Left ventricle myocardium inferior (tissue), 1 donor: ENCODE data around the gene LRP8. TPM values are rescaled to one million over a fixed set of nuclear protein-coding genes. Genes with fewer than 3 reads are reported as not detected.

Source experiments
- DNase-seq: peaks from one replicate; pipeline ENCODE4 v3.0.0-alpha.2; 2020
- H3K27ac ChIP-seq: fragments of 200-600 bp; replicated peaks from 2 replicates; pipeline ENCODE4 v1.8.0; 2021
- H3K27me3 ChIP-seq: fragments of 200-600 bp; 2 replicates; pipeline ENCODE4 v1.8.0; 2021; ENCODE audit warnings: low read depth
- H3K36me3 ChIP-seq: fragments of 200-600 bp; 2 replicates; pipeline ENCODE4 v1.8.0; 2021
- H3K4me1 ChIP-seq: fragments of 200-600 bp; 2 replicates; pipeline ENCODE4 v1.8.0; 2021
- H3K4me3 ChIP-seq: fragments of 200-600 bp; 2 replicates; pipeline ENCODE4 v1.8.0; 2021; ENCODE audit warnings: mild to moderate bottlenecking, moderate library complexity
- H3K9me3 ChIP-seq: fragments of 200-600 bp; replicated peaks from 2 replicates; pipeline ENCODE4 v1.8.0; 2021
- CTCF ChIP-seq: fragments of 200-600 bp; IDR thresholded peaks from 2 replicates; pipeline ENCODE4 v1.8.0; 2021; ENCODE audit warnings: antibody characterized with exemption, mild to moderate bottlenecking, borderline replicate concordance
- intact Hi-C: fragments of 100-400 bp; cut with micrococcal nuclease; formaldehyde crosslinking; loops from one replicate; pipeline ENCODE4 v1.11.0; 2022
- total RNA-seq: library from RNA; stranded (reverse); fragmentation: NEBNext Ultra II Directional; extraction: Animal tissue kit (Norgen Biotek cat#: 25700); gene quantifications from one replicate; pipeline ENCODE4 v1.2.1, GENCODE V29; 2021
- donor health status: DM: no; HTN: yes; CAD: no; lungs with severe emphysema.

LRP8 gene
- total RNA-seq, 1 donor from 2014 or later, result 1.8 TPM

DNA sequence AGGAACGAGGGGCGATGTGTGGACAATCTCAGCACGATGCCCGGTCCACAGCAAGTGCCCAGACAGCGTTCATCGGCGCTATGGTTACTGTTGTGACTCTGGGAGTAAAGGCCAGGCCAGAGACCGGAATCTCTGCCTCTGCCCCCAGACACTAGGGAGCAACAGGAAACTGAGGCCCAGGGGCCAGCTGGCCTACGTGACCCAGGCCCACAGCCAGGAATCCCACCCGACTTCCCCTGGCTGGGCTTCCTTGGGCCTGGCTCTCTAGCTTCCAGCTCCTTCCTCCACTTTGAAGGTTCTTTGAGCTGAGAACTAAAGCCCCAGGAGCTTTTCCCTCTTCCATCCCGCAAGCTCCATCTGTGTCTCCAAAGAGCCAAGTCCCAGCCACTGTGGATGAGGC, 4.6 kb downstream of the LRP8 start:
- Histone ChIP-seq H3K27ac (no peak overlapping the region), H3K4me3 (no peak overlapping the region), H3K4me1 (peaks cover 25% of the 10 kb centered on the region), H3K9me3 (no peaks in the 10 kb centered on the region), H3K36me3 (no peaks in the 10 kb centered on the region), H3K27me3 (peaks cover 35% of the 10 kb centered on the region)
- no peak for TF ChIP-seq CTCF
- intact Hi-C loops, result no loop called here
- DNase-seq, result no peak

DNA sequence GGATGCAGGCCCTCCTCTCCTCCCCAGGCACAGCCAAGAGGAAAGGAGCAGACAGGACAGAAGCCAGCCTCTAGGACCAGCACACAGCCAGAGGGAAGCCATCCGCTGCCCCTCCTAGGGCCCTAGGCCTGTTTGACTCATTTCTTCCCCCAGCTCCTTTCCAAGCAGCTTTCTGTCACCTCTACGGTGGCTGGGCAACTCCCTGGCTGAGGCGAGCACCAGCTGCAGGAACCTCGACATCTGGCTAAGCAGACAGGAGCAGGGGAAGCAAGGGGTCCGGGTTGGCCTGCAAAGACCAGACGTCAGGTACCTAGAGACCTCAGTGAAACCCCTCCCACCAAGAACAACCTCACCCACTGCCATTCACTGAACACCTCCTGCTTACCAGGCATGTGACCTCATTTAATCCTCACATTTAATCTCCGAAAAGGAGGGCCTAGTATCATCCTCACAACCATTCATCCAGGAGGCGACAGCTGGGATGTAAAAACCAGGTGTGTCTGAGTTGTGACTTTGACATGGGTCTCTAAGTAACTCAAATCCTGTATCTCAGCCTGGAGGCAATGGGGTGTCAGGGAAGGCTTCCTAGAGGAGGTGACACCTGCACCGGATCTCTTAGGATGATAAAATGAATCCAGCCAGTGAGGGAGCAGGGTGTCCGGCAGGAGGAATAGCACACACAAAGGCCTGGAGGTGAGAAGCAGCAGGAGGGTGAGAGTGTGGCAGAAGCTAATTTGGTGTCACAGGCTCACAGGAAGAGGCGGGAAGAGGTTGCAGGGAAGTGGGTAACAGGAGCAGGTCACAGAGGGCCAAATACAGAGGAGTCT, 5.9 kb downstream of the LRP8 start:
- peaks cover 22% of the 10 kb centered on the region for H3K4me1 ChIP-seq
- intact Hi-C loops, result no loop called here
- H3K9me3 ChIP-seq, result no peaks in the 10 kb centered on the region
- no peak for DNase-seq
- H3K4me3 ChIP-seq, result no peak overlapping the region
- no peak for TF ChIP-seq CTCF
- no peaks in the 10 kb centered on the region for H3K36me3 ChIP-seq
- H3K27ac ChIP-seq, result no peak overlapping the region
- H3K27me3 ChIP-seq, result peaks cover 30% of the 10 kb centered on the region

DNA sequence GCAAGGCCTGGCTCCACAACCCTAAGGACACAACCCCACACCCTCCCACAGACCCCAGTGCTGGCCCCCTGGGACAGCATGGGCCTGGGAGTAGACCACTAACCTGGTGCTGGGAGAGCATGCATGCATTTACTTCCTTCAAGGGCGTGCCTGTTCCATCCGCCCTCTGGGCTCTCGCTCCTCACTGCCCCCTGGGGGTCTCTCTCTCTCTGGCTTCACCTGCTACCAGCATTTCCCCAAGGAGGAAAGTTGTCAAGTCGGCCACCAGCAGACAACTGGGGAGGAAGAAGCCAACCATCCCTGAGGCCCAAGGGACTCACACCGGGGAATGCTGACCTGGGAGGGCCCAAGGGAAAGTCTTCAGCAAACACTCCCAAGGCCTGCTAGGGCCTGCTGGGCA, 6.5 kb downstream of the LRP8 start:
- peaks cover 24% of the 10 kb centered on the region for H3K27me3 ChIP-seq
- no peak for DNase-seq
- no peak overlapping the region for H3K27ac ChIP-seq
- intact Hi-C loops, result no loop called here
- no peaks in the 10 kb centered on the region for H3K36me3 ChIP-seq
- H3K4me3 ChIP-seq, result no peak overlapping the region
- H3K4me1 ChIP-seq, result peaks cover 17% of the 10 kb centered on the region
- H3K9me3 ChIP-seq, result no peaks in the 10 kb centered on the region
- no peak for TF ChIP-seq CTCF

DNA sequence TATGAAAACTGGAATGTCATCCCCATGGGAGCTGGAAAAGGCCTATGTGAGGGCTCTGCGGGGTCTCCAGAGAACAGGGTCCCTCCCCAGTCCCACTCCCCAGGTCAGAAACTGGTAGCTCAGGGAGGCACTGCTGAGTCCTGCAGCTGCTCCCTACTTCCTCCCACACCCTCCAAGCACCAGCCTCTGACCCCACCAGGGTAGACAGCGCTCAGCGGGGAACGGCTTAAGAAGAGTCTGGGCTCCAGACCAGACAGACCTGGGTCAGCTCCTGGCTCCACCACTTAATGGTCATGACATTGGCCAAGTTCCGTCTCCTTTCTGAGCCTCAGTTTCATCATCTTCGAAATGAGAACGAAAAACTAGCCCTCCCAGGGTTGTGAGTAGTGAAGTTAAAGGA, 7.2 kb downstream of the LRP8 start:
- H3K4me1 ChIP-seq, result peaks cover 9% of the 10 kb centered on the region
- no peaks in the 10 kb centered on the region for H3K36me3 ChIP-seq
- intact Hi-C loops, result no loop called here
- no peak for TF ChIP-seq CTCF
- H3K27ac ChIP-seq, result no peak overlapping the region
- no peaks in the 10 kb centered on the region for H3K9me3 ChIP-seq
- no peak for DNase-seq
- no peak overlapping the region for H3K4me3 ChIP-seq
- peaks cover 17% of the 10 kb centered on the region for H3K27me3 ChIP-seq

DNA sequence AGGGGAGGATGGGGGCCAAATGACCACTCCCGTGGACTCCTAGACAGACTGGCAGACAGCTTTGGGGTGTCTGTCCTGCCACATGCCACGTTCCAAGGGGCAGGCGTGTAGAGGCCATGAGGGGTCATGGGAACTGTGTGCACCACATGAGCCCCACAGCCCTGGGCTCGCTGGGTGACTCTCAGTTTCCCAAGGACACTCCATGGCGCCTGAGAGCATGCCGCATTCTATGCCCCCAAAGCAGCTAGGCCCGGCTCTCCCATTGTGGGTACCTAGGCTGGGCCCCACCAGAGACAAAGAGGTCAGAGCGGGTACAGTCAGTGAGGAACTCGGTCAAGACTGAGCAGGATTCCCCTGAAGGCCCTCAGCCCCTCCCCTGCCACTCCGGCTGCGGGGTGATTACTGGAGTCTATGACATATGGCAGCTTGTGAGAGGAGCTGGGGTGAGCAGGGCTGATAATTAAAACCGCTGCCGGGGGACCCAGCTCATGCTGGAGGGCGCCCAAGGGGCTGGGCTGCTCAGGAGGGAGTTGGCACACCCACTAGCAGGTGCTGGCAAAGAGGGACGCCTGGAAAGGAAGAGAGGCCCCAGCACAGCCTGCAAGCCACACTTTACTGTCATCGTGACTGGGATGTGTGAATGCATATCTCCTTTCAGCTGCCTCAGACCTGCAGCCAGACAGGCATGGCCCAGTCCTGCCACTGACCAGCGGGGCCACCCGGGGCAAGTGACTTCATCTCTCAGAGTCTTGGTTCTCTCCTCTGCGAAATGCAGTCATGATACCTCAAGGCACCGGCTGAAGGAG, 8.4 kb downstream of the LRP8 start:
- H3K36me3 ChIP-seq, result no peaks in the 10 kb centered on the region
- no peaks in the 10 kb centered on the region for H3K9me3 ChIP-seq
- TF ChIP-seq CTCF, result no peak
- intact Hi-C loops, result no loop called here
- H3K27ac ChIP-seq, result no peak overlapping the region
- peaks cover 5% of the 10 kb centered on the region for H3K4me1 ChIP-seq
- H3K27me3 ChIP-seq, result peaks cover 7% of the 10 kb centered on the region
- no peak for DNase-seq
- H3K4me3 ChIP-seq, result no peak overlapping the region
